NCI-H748 (cell line): ENCODE data around the gene USP15.
"Not testable (repeated sequence)": the region's sequence is repeated elsewhere in the genome, so short reads cannot be mapped to it uniquely, and the experiment has no call there.

ENCODE experiments used
- DNase-seq: peaks from one replicate; lab custom pipeline; 2025; ENCODE audit not compliant: unreplicated experiment; lab: John Stamatoyannopoulos, UW

Gene USP15

DNA sequence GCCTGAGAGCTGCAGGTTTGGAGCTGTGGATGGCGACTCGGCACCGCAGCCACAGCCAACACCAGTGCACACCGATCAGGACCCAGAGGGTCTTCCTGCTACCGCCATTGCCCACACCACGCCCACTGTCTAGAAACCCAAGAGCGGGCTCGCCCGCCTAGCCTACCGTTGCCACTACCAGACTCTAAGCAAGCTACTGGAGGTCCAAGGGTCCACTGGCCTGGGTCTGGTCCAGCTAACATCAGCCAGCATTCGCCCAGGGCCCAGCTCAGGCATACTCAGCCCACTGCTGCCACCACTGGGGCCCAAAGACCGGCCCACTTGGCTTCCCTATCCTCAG is 175.9 kb downstream of the USP15 start:
- no peak for DNase-seq

DNA sequence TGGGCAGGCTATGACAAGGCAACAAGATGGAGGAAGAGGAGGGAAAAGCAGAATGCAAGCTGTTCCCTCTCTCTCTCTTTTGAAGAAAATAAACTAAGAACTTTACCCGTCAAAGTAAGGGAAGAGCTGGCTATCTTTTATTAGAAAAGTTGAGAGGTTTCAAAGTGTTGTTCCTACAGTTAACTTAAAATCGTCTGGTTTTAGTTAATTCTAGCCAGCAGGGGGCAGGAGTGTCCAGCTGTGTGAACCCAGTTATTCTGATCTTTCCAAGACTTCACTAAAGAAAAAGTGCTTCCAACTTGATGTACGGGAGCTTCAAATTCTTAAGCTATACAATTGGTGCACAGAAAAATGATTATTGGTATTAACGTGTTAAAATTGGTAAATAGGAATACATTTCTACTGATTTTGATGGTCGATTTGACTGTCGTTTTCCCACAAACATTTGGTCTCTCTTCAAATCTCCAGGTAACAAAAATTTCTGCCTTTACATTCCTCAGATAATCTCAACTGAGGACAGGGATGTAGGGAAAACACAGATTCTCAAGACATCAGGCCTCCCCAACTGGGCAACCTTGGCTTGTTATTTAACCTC is 178.0 kb downstream of the USP15 start:
- DNase-seq: peak; percentile 51

GRCh38 chr12:62446754-62447452 is 186.7 kb downstream of the USP15 start:
- DNase-seq: no peak

DNA sequence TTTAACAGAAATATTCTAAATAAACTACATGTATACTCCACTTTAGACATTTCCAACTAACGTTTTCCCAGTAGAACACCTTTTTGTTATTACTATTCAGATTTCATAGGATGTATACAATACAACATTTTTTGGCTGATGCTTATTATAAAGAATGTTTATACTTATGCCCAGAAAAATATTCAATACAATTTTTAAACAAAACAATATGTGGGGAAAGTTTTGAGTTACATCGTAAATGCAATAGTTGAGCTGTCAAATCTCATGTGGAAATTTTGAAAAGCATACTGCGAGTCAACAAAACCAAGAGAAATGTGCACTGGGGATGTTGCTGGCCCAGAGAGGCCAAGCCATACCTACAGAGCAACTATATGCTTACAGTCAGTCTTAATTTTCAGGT is 188.2 kb downstream of the USP15 start:
- no peak for DNase-seq

DNA sequence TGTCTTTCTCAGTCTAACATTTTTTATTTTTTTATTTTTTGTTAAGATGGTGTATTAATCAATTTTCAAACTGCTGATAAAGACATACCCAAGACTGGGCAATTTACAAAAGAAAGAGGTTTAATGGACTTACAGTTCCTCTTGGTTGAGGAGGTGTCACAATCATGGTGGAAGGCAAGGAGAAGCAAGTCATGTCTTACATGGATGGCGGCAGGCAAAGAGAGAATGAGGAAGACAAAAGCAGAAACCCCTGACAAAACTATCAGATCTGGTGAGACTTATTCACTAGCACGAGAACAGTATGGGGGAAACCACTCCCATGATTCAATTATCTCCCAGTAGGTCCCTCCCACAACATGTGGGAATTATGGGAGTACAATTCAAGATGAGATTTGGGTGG is 195.2 kb downstream of the USP15 start:
- not testable (repeated sequence) for DNase-seq

GRCh38 chr12:62458626-62459025 is 198.4 kb downstream of the USP15 start:
- no peak for DNase-seq

DNA sequence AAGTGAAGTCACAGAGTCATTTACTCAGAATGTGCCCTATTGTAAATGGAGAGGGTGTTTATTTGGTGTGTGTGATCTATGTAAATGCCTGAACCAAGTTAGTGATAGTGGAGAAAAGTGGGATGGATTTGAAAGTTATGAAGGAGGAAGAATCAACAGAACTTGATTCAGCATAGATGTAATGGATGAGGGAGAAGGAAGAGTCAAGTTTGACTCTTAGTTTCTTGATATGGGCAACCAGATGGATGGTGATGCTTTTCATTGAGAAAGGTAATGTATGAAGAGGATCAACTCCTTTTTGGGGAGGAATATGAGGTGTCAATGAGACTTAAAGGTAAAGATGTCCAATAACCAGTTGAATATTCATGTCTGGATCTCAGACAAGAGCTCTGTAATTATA is 199.8 kb downstream of the USP15 start:
- DNase-seq: no peak

DNA sequence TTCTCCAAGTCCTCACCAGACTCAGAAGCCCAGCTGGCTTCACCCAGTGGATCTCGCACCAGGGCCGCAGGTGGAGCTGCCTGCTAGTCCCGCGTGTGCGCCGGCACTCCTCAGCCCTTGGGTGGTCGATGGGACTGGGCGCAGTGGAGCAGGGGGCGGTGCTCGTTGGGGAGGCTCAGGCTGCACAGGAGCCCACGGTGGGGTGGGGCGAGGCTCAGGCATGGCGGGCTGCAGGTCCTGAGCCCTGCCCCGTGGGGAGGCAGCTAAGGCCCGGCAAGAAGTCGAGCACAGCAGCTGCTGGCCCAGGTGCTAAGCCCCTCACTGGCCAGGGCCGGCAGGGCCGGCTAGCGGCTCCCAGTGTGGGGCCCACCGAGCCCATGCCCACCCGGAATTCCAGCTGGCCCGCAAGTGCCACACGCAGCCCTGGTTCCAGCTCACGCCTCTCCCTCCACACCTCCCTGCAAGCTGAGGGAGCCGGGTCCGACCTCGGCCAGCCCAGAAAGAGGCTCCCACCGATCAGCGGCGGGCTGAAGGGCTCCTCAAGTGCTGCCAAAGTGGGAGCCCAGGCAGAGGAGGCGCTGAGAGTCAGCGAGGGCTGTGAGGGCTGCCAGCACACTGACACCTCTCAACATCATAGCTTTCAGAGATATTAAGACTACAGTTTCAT is 201.1 kb downstream of the USP15 start:
- DNase-seq: not testable (repeated sequence)

DNA sequence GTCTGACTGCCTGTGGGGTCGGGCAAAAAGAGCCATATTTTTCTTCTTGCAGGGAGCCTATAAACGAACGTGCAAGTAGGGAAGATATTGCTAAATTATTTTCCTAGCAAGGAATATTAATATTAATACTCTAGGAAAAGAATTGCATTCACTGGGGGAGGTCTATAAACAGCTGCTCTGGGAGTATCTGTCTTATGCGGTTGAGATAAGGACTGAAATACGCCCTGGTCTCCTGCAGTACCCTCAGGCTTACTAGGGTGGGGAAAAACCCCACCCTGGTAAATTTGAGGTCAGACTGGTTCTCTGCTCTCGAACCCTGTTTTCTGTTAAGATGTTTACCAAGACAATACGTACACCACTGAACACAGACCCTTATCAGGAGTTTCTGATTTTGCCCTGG is 203.0 kb downstream of the USP15 start:
- not testable (repeated sequence) for DNase-seq
